ENCODE data around the gene L3MBTL4.
"Not testable (repeated sequence)": the region's sequence is repeated elsewhere in the genome, so short reads cannot be mapped to it uniquely, and the experiment has no call there.

Gene L3MBTL4

GRCh38 chr18:6161549-6161948 is 253.2 kb downstream of the L3MBTL4 start:
- DNase-seq: no peak

DNA sequence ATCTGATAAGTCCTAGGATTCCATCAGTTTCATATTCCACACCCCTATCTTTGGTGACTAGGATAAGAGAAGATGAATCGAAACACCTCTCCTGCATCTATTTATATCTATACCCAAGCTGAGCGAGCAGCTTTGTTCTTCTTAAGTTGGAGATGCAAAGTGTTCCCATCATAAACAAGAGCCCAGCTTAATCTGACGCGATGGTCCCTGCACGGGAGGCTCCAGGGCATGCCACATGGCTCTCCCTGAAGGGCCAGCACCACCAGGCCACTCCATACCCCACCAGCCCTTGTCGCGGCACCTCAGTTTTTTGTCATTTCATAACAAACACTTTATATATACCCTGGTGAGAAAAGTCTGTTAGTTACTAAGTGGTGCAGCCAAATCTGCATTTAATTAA is 255.3 kb downstream of the L3MBTL4 start:
- DNase-seq: no peak

DNA sequence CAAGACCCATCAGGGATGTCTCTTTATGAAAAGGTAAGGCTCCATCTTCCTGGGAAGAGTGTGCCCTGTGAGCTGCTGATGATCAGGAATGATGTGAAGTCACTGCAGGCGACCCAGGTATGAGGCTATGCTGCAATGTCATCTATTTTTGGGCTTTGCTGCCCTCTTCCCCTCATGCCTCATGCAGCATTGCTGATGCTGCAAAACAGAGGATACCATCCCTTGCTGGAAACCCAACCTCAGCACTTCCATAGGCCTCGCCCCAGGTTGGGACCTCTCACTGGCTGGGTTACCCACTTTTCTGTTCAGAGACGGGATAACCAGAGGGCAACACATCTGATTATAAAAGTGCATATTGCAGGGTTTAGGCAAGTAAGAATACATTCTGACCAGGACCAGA is 255.8 kb downstream of the L3MBTL4 start:
- no peak for DNase-seq

- no peak for DNase-seq
Measured at GRCh38 chr18:6156446-6156845, 258.3 kb downstream of the L3MBTL4 start.

GRCh38 chr18:6155707-6156106 is 259.0 kb downstream of the L3MBTL4 start:
- DNase-seq: no peak

DNA sequence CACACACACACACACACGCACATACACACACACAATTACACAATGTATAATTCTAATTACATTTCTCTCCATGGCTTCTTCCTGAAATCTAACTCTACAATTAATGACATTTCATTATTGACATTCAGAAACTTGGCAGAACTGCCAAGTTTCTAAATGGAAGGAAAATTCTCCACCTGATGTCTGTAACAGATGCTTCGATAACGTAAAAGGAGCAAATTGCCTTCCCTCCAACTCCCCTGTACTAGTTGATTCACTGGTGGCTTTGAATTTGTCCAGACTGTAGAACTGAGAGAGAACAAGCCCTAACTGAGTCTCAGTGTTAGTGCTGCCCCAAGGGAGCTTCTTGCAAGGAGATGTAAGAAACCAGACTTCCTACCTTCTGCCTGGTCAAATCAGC is 264.3 kb downstream of the L3MBTL4 start:
- no peak for DNase-seq

GRCh38 chr18:6146307-6146661 is 268.4 kb downstream of the L3MBTL4 start:
- DNase-seq: no peak

- peak; percentile 64 for DNase-seq
Measured at GRCh38 chr18:6145645-6146306, 268.9 kb downstream of the L3MBTL4 start.

GRCh38 chr18:6139007-6139406 is 275.7 kb downstream of the L3MBTL4 start:
- no peak for DNase-seq

GRCh38 chr18:6135901-6136300 is 278.8 kb downstream of the L3MBTL4 start:
- DNase-seq: not testable (repeated sequence)

- DNase-seq: not testable (repeated sequence)
Measured at GRCh38 chr18:6135029-6135428, 279.7 kb downstream of the L3MBTL4 start.

DNA sequence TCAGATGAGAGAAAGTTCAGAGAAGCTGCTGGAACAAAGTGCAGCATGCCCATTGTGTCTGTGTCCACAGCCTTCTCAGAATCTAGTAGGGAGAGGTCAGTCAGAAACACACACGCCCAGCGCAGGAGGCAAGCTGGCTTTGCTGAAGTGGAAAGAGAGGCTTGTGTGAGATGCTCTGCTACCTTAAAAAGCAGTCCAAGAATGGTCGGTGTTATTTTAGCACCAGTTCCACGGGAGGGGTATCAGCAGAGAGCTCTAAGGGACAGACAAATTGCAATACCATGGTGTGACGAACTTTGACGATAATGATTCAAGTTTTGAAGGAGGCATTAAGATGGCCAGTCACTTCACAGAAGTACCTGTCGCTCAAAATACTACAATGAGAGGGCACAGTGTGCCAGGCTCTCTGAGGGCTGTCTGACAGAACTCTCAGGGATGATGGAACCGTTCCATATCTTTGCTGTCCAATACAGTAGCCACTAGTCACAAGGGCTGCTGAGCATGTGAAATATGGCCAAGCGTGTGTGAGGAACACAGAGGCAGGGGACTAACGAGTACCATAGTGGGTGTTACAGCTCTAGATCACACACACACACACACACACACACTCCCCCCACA is 281.9 kb downstream of the L3MBTL4 start:
- no peak for DNase-seq

DNA sequence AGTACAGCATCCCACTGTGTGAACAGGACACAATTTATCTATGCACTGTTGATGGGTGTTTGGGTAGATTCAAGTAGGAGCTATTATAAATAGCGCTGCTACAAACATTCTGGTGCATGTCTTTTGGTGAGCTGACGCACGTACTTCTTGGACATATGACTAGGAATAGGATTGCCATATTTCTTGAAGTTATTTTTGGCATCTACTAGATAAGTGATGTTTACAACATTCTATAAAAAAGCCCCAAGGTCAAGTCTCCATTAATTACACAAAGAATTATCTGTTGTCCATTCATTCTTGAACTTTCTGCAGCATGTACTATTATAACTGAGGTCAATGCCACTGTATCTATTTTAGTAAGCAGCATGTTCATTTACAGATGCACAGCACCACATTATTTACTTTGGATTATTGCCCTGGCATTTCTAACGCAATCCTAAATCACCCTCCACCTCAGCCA is 293.9 kb downstream of the L3MBTL4 start:
- no peak for DNase-seq

DNA sequence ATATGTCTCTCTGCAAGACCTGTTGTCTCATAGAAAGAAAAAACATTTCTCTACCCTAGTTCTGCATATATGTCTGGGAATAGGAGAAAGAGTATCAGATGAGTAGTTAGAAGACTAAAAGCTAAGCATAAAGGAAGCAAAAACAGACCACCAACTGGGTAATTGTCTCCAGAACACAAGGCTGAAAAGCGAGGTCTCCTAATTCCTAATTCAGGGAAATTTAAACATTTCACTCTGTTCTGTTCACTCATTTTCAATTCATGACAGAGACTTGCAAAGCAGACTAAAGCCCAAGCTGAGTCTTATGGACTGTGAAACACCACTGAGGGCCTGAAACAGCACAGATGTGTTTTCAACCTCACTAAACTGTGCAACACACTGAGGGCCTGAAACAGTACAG is 294.9 kb downstream of the L3MBTL4 start:
- no peak for DNase-seq

- DNase-seq: no peak
Measured at GRCh38 chr18:6118080-6118479, 296.6 kb downstream of the L3MBTL4 start.

DNA sequence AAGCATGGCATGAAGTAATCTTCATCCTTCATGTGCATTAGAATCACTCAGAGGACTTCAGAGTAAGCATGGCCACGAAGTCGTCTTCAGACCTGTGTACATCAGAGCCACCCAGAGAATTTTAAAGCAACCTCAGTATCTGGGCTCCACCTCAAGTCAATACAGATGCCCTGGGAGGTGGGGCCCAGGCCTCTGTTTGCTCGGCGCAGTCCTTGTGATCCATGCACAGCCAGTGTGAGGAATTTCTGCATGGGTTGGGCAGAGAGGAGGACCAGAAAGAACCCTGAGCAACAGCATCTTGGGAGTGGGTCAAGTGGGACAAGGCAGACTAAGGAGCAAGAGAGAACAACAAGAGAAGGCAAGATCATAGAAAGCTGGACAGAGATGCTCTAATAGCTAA is 299.0 kb downstream of the L3MBTL4 start:
- no peak for DNase-seq

- no peak for DNase-seq
Measured at GRCh38 chr18:6113650-6114049, 301.1 kb downstream of the L3MBTL4 start.

- DNase-seq: no peak
Measured at GRCh38 chr18:6111726-6112125, 303.0 kb downstream of the L3MBTL4 start.

GRCh38 chr18:6109743-6110142 is 305.0 kb downstream of the L3MBTL4 start:
- DNase-seq: no peak

- peak; percentile 56 for DNase-seq
Measured at GRCh38 chr18:6107794-6108193, 306.9 kb downstream of the L3MBTL4 start.

GRCh38 chr18:6106091-6106685 is 308.5 kb downstream of the L3MBTL4 start:
- no peak for DNase-seq

DNA sequence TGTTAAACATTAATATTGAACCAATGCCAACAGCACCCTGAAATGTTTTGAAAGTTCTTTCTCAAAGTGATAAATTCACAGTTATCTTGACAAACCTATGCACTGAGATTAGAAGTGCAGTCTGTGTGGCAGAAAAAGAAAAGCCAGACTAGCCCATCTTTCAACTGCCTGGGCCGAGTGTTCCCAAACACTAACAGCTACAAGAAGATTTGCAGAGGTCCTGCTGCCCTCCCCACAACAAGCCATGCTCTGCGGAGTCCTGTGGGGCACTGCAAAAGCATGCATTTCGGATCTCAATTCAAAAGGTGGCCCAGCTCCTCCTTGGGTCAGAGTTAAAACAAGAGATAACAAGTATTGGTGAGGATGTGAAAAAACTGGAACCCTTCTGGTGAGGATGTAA is 311.0 kb downstream of the L3MBTL4 start:
- DNase-seq: no peak

DNA sequence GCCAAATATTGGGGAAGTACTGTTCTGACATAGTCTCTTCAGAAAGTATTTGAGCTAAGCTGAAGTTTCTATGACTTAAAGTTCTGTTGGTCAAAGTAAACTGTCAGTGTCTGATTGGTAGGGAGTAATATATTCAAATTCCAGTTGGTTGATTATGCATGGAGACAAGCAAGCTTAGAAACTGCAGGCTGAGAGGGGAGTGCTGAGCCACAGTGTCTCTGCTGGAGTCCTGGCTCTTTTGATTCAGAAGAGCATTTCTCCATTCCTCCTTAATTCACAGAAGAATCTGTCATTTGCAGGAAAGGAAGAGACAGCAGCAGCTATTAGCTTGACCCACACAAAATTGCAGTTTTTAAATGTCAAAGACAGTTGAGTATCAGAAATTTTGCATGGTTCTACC is 318.0 kb downstream of the L3MBTL4 start:
- DNase-seq: no peak

DNA sequence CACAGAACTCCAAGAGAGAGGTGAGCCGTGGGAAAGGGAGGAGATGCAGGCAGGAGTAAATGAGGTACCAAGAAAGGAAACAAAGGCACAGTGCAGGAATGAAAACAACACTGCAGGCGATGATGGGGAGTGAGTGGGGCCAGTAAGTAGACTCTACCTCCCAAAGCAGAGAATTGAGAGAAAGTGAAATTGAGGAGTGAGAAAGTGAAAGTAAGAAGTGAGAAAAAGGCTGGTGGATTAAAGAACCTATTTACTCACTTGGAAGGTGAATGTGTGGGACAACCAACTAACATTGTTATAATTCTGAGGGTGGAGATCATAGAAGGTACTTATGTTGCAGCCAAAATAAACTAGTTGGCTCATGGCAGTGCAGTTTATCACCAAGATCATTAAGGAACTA is 326.3 kb downstream of the L3MBTL4 start:
- no peak for DNase-seq

DNA sequence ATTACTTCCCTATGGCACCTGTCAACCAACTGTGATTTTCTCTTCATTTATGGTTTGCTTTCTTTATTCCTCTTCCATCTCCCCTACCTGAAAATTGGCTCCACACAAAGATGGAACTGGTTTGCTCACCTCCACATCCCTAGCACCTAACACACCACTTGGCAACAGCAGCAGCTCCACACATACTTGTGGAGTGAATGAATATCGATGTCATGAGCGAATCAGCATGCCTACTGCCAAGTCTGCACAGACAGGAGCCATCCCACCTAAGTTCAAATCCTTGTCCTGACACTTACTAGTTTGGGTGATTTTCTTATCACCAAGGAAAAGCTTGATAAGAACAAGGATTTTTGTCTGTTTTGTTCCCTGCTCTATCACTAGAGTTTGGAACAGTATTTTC is 328.0 kb downstream of the L3MBTL4 start:
- DNase-seq: no peak
